OCI-LY1 (cell line): ENCODE measurements around the gene ZNF524.

ENCODE experiments used
- H2AFZ ChIP-seq: fragments of 200-600 bp; sonication (generic), shearing (Covaris generic); 2 replicates; pipeline ENCODE4 v1.6.0; 2014; ENCODE audit warnings: antibody characterized with exemption, mild to moderate bottlenecking, low read length
- H3F3A ChIP-seq: fragments of 200-600 bp; sonication (generic), shearing (Covaris generic); 2 replicates; pipeline ENCODE4 v1.6.0; 2014; ENCODE audit warnings: mild to moderate bottlenecking, antibody characterized with exemption, low read length, moderate library complexity; ENCODE audit not compliant: insufficient read depth
- H3K27ac ChIP-seq: fragments of 200-600 bp; sonication (generic); 2 replicates; pipeline ENCODE4 v1.5.1; 2014; ENCODE audit warnings: low read length, mixed run types, mild to moderate bottlenecking, low read depth; ENCODE audit not compliant: poor library complexity, severe bottlenecking
- H3K27me3 ChIP-seq: fragments of 200-600 bp; sonication (generic); 2 replicates; pipeline ENCODE4 v1.6.0; 2014; ENCODE audit warnings: antibody characterized with exemption, mild to moderate bottlenecking, low read length, moderate library complexity; ENCODE audit not compliant: insufficient read depth
- H3K36me3 ChIP-seq: fragments of 200-600 bp; sonication (generic); 2 replicates; pipeline ENCODE4 v1.6.1; 2014; ENCODE audit warnings: mild to moderate bottlenecking, antibody characterized with exemption, low read length, moderate library complexity, mixed read lengths; ENCODE audit not compliant: insufficient read depth
- H3K4me1 ChIP-seq: fragments of 200-600 bp; sonication (generic); 2 replicates; pipeline ENCODE4 v1.5.1; 2014; ENCODE audit warnings: mild to moderate bottlenecking, low read length, moderate library complexity; ENCODE audit not compliant: insufficient read depth, severe bottlenecking
- H3K4me2 ChIP-seq: fragments of 200-600 bp; sonication (generic), shearing (Covaris generic); 2 replicates; pipeline ENCODE4 v1.6.1; 2014; ENCODE audit warnings: low read length
- H3K4me3 ChIP-seq: fragments of 200-600 bp; sonication (generic); 2 replicates; pipeline ENCODE4 v1.5.1; 2014; ENCODE audit warnings: low read length, low read depth, mild to moderate bottlenecking, mixed read lengths; ENCODE audit not compliant: poor library complexity, severe bottlenecking
- H3K79me2 ChIP-seq: fragments of 200-600 bp; shearing (Covaris generic); 2 replicates; pipeline ENCODE4 v1.6.1; 2016; ENCODE audit warnings: mixed run types, low read length, mixed read lengths; ENCODE audit not compliant: insufficient read depth
- H3K9ac ChIP-seq: fragments of 200-600 bp; sonication (generic), shearing (Covaris generic); 2 replicates; pipeline ENCODE4 v1.6.1; 2014; ENCODE audit warnings: mild to moderate bottlenecking, low read length, mixed read lengths
- H3K9me2 ChIP-seq: fragments of 200-600 bp; sonication (generic), shearing (Covaris generic); 2 replicates; pipeline ENCODE4 v1.6.1; 2014; ENCODE audit warnings: low read depth, mild to moderate bottlenecking, low read length, mixed read lengths
- H3K9me3 ChIP-seq: fragments of 200-600 bp; shearing (Covaris generic); 2 replicates; pipeline ENCODE4 v1.6.1; 2014; ENCODE audit warnings: low read length, mixed read lengths
- H4K20me1 ChIP-seq: fragments of 200-600 bp; sonication (generic), shearing (Covaris generic); 2 replicates; pipeline ENCODE4 v1.6.0; 2016; ENCODE audit warnings: mild to moderate bottlenecking, low read length; ENCODE audit not compliant: insufficient read depth
- EZH2 ChIP-seq: fragments of 200-600 bp; sonication (generic), shearing (Covaris generic); IDR thresholded peaks from 2 replicates; pipeline ENCODE4 v1.8.0; 2017; ENCODE audit warnings: borderline replicate concordance, mixed run types, mild to moderate bottlenecking, antibody characterized with exemption, low read length, moderate library complexity, mixed read lengths
- TF ChIP-seq, protein P1 (sequence below): fragments of 200-600 bp; sonication (generic), shearing (Covaris generic); IDR thresholded peaks from 2 replicates; pipeline ENCODE4 v1.5.1; 2017; ENCODE audit warnings: mild to moderate bottlenecking, antibody characterized with exemption, low read length, moderate library complexity, mixed read lengths

The ZNF524 gene

DNA sequence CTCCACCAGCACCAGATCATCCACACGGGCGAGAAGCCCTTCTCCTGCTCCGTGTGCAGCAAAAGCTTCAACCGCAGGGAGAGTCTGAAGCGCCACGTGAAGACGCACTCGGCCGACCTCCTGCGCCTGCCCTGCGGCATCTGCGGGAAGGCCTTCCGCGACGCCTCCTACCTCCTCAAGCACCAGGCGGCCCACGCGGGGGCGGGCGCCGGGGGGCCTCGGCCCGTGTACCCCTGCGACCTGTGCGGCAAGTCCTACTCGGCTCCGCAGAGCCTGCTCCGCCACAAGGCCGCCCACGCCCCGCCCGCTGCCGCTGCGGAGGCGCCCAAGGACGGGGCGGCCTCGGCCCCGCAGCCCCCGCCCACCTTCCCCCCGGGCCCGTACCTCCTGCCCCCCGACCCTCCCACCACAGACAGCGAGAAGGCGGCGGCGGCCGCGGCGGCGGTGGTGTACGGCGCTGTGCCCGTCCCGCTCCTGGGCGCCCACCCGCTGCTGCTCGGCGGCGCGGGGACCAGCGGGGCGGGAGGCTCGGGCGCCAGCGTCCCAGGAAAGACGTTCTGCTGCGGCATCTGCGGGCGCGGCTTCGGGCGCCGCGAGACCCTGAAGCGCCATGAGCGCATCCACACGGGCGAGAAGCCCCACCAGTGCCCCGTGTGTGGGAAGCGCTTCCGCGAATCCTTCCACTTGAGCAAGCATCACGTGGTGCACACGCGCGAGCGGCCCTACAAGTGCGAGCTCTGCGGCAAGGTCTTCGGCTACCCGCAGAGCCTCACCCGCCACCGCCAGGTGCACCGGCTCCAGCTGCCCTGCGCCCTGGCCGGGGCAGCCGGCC is 14.8 kb downstream of the ZNF524 start:
- Histone ChIP-seq H3K36me3 (peaks cover 31% of the 10 kb centered on the region), H3K9ac (no peak overlapping the region), H2AFZ (no peak overlapping the region), H3K4me3 (no peak overlapping the region), H3K79me2 (no peaks in the 10 kb centered on the region), H3F3A (no peaks in the 10 kb centered on the region), H3K9me2 (no peaks in the 10 kb centered on the region), H3K4me1 (no peaks in the 10 kb centered on the region), H3K4me2 (no peak overlapping the region), H4K20me1 (no peaks in the 10 kb centered on the region), H3K27ac (no peak overlapping the region), H3K27me3 (no peaks in the 10 kb centered on the region), H3K9me3 (no peaks in the 10 kb centered on the region)
- TF ChIP-seq EZH2: no peak
- TF ChIP-seq, protein P1, sequence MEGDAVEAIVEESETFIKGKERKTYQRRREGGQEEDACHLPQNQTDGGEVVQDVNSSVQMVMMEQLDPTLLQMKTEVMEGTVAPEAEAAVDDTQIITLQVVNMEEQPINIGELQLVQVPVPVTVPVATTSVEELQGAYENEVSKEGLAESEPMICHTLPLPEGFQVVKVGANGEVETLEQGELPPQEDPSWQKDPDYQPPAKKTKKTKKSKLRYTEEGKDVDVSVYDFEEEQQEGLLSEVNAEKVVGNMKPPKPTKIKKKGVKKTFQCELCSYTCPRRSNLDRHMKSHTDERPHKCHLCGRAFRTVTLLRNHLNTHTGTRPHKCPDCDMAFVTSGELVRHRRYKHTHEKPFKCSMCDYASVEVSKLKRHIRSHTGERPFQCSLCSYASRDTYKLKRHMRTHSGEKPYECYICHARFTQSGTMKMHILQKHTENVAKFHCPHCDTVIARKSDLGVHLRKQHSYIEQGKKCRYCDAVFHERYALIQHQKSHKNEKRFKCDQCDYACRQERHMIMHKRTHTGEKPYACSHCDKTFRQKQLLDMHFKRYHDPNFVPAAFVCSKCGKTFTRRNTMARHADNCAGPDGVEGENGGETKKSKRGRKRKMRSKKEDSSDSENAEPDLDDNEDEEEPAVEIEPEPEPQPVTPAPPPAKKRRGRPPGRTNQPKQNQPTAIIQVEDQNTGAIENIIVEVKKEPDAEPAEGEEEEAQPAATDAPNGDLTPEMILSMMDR: no peak

DNA sequence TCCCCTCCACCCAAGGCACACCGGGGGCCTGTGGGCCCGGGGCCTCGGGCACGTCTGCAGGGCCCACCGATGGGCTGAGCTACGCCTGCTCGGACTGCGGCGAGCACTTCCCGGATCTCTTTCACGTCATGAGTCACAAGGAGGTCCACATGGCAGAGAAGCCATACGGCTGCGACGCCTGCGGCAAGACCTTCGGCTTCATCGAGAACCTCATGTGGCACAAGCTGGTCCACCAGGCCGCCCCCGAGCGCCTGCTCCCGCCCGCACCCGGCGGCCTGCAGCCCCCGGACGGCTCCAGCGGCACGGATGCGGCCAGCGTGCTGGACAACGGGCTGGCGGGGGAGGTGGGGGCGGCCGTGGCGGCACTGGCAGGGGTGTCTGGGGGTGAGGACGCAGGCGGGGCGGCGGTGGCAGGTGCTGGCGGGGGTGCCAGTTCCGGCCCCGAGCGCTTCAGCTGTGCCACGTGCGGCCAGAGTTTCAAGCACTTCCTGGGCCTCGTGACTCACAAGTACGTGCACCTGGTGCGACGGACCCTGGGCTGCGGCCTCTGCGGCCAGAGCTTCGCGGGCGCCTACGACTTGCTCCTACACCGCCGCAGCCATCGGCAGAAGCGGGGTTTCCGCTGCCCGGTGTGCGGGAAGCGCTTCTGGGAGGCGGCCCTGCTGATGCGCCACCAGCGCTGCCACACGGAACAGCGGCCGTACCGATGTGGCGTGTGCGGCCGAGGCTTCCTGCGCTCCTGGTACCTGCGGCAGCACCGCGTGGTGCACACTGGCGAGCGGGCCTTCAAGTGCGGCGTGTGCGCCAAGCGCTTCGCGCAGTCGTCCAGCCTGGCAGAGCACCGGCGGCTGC is 15.7 kb downstream of the ZNF524 start:
- Histone ChIP-seq H3K4me3 (no peak overlapping the region), H3K9ac (no peak overlapping the region), H3K9me2 (no peaks in the 10 kb centered on the region), H3K27ac (no peak overlapping the region), H3K4me2 (no peak overlapping the region), H3K27me3 (no peaks in the 10 kb centered on the region), H3K4me1 (no peaks in the 10 kb centered on the region), H3K36me3 (peaks cover 26% of the 10 kb centered on the region), H2AFZ (no peak overlapping the region), H3K9me3 (no peaks in the 10 kb centered on the region), H4K20me1 (no peaks in the 10 kb centered on the region), H3F3A (no peaks in the 10 kb centered on the region), H3K79me2 (no peaks in the 10 kb centered on the region)
- no peak for TF ChIP-seq EZH2
- TF ChIP-seq, protein P1: no peak

DNA sequence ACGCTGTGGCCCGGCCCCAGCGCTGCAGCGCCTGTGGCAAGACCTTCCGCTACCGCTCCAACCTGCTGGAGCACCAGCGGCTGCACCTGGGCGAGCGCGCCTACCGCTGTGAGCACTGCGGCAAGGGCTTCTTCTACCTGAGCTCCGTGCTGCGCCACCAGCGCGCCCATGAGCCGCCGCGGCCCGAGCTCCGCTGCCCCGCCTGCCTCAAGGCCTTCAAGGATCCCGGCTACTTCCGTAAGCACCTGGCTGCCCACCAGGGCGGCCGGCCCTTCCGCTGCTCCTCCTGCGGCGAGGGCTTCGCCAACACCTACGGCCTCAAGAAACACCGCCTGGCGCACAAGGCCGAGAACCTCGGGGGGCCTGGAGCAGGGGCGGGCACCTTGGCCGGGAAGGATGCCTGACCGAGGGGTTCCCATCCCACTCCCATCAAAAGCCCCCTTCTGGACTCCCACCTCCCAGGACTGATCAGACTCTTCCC is 16.3 kb downstream of the ZNF524 start:
- peaks cover 26% of the 10 kb centered on the region for H3K36me3 ChIP-seq
- no peaks in the 10 kb centered on the region for H3K4me1 ChIP-seq
- H2AFZ ChIP-seq: no peak overlapping the region
- TF ChIP-seq, protein P1: no peak
- TF ChIP-seq EZH2: no peak
- H3K9ac ChIP-seq: no peak overlapping the region
- no peak overlapping the region for H3K4me3 ChIP-seq
- H3K9me3 ChIP-seq: no peaks in the 10 kb centered on the region
- no peaks in the 10 kb centered on the region for H3K79me2 ChIP-seq
- H3K4me2 ChIP-seq: no peak overlapping the region
- H3K27ac ChIP-seq: no peak overlapping the region
- H4K20me1 ChIP-seq: no peaks in the 10 kb centered on the region
- no peaks in the 10 kb centered on the region for H3K27me3 ChIP-seq
- H3K9me2 ChIP-seq: no peaks in the 10 kb centered on the region
- H3F3A ChIP-seq: no peaks in the 10 kb centered on the region
